Right kidney (tissue), 9 donors: ENCODE data around the gene PRPH.
A peak's percentile ranks its signal among the peaks of the same experiment; 100 is the strongest.
"Not testable (repeated sequence)": the region's sequence is repeated elsewhere in the genome, so short reads cannot be mapped to it uniquely, and the experiment has no call there.

Source experiments
- DNase-seq: peaks from one replicate; pipeline ENCODE4 v3.0.0-alpha.2; 2016
- long read RNA-seq, 8 donors: transcript quantifications; one replicate each; lab custom pipeline, GENCODE V29; 2026

Gene PRPH
- long read RNA-seq, donor 1: 0 reads
- long read RNA-seq, donor 2: 0 reads
- long read RNA-seq, donor 3: 0 reads
- long read RNA-seq, donor 4: 0 reads
- long read RNA-seq, donor 5: 0 reads
- long read RNA-seq, donor 6: 0 reads
- long read RNA-seq, donor 7: 0 reads
- long read RNA-seq, donor 8: 0 reads

DNA sequence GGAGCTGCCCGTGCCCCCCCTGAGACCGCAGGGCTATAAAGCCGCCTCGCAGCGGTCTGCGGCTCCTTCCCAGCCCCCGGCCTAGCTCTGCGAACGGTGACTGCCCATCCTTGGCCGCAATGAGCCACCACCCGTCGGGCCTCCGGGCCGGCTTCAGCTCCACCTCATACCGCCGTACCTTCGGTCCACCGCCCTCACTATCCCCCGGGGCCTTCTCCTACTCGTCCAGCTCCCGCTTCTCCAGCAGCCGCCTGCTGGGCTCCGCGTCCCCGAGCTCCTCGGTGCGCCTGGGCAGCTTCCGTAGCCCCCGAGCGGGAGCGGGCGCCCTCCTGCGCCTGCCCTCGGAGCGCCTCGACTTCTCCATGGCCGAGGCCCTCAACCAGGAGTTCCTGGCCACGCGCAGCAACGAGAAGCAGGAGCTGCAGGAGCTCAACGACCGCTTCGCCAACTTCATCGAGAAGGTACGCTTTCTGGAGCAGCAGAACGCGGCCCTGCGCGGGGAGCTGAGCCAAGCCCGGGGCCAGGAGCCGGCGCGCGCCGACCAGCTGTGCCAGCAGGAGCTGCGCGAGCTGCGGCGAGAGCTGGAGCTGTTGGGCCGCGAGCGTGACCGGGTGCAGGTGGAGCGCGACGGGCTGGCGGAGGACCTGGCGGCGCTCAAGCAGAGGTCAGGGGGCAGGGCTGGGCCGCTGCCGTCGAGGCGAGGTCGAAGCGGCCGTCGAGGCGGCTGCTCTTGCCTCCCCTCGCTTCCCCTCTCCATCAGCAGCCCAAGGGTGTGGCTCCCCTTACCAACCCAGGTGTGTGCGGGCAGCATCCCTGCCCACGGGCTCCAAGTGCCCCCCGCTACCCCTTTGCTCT lies at the start of gene PRPH:
Gene PRPH (plus strand): TSS at position 66 of the 855 bp plus-strand sequence. CDS start 54 bp downstream, at position 120.
- DNase-seq: peak; percentile 70

GRCh38 chr12:49251357-49251756 lies 43.6 kb upstream of the PRPH start:
- no peak for DNase-seq

DNA sequence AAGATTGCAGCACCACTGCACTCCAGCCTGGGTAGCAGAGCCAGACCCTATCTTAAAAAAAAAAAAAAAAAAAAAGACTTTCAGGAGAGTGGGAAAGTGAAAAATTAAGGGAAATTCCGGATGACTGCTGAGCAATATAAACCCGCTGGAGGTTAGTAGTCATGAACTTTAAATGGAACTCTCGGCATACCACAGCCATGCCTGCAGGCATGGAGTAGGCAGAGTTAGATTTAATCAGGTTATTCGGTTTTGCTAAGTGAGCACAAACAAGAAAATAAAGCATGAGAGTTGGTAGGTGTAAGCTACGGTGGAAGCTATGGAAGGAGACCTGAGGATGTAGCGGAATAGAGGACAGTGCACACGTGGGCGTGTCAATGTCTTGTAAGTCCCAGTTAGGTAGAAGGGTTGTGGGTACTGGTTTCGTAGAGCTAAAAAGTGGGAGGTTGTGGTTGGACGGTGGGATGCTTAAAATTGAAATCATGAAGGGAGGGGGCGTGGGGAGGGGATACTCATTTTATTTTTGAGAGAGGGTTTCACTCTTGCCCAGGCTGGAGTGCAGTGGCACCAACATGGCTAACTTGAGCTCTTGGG lies 41.8 kb upstream of the PRPH start:
- no peak for DNase-seq

GRCh38 chr12:49255456-49255855 lies 39.5 kb upstream of the PRPH start:
- DNase-seq: not testable (repeated sequence)

- DNase-seq: no peak
These were observed 38.9 kb upstream of the PRPH start for GRCh38 chr12:49255857-49256637.

GRCh38 chr12:49257508-49258184 lies 37.3 kb upstream of the PRPH start:
- DNase-seq: not testable (repeated sequence)

- no peak for DNase-seq
These were observed 35.5 kb upstream of the PRPH start for GRCh38 chr12:49259452-49259851.

DNA sequence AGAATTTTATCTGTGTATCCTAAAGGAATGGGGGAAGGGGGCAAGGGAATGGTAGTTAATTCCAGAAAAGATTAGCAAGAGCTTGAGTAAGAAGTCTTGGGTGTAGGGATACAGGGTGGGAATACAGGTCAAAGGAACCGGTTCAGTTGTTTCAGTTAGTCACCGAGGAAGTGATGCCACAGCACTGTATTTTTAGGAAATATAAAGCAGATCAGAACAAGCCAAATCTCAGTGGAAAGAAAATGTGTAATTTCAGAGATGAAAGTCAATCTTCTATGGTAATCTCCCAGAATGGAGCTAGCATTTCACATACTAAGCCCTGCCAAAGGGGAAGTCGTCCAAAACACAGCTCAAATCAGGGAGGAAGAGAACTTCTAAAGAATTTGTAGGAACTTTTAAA lies 34.8 kb upstream of the PRPH start:
- no peak for DNase-seq

DNA sequence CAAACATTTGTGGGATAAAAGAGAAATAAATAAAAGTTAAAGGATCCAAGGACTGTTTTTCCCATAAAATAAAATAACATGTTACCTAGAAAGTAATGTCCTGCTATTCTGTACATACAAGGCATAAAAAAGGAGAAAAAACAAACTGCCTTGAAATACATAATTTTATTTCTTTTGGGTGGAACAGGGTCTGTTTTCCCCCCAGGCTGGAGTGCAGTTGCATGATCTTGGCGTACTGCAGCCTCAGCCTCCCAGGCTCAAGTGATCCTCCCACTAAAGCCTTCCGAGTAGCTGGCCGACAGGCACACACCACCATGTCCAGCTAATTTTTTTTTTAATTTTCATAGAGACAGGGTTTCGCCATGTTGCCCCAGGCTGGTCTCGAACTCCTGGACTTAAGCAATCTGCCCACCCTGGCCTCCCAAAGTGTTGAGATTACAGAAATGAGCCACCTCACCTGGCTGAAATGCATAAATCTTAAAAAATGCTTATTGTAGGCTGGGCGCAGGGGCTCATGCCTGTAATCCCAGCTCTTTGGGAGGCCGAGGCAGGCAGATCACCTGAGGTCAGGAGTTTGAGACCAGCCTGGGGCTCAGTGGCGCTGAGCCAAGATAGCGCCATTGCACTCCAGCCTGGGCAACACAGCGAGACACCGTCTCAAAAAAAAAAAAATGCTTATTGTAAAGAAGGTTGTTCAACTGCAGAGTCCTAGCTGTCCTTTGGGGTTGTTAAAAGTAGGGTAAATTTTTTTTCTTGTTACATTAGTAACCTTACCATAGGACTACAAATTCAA lies 34.2 kb upstream of the PRPH start:
- DNase-seq: no peak

GRCh38 chr12:49261721-49262120 lies 33.2 kb upstream of the PRPH start:
- DNase-seq: no peak

DNA sequence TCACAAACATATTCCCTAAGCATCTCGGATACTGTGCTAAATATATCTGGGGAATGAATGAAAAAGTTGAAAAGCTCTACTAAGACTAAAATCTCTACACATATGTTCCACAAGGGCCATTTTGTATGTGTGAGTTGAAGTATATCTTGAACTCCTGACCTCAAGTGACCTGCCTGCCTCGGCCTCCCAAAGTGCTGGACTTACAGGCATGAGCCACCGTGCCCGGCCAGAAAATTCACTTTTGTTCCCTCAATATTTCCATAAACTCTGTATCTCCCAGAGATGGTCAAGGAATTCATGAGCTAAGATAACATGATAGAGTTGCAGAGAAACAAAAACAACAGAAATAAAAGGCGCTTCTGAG lies 31.6 kb upstream of the PRPH start:
- DNase-seq: no peak

- DNase-seq: peak; percentile 87
These were observed 30.5 kb upstream of the PRPH start for GRCh38 chr12:49264466-49264872.

DNA sequence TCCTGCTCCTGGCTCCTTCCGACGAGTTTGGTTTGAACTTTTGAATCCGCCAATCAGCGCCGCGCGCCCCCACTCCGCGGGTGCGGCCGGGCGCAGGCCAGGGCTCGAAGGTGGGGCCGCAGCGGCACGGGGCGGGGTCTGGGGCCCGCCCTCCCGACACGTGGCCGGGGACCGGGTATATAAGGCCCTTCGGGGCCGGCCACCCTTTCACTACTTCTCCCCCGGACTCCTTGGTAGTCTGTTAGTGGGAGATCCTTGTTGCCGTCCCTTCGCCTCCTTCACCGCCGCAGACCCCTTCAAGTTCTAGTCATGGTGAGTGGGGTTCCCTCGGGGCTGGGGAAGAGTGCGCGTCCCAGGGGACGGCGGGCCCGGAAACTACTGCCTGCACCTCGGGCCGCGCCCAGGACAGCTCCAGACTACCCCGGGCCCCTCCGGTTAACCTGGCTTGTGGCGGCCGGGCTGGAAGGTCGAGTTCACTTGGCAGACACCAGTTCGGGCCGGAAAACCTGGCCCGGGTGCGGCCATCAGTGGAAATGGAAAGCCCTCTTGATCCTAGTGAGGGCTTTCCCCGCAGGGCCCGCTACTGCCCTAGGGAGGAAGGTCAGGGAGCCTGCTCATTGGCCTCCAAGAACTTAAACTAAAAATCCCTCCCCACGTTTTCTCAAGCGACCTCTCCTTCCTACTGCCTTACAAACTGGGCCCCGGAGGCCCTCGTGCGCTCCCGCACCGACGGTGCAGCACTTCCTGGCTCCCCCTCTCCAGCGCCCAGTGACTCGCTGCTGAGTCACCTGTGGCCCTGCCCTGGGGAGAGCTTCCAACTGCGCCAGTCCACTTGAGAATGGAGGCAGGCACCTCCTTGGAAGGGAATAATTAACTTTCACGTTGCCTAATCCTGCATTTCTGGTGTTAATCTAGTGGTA lies 29.8 kb upstream of the PRPH start, which contains the start of gene TUBA1C:
Gene TUBA1C (plus strand): TSS at position 210 of the 920 bp plus-strand sequence. CDS start 100 bp downstream, at position 310.
- peak; percentile 89 for DNase-seq

DNA sequence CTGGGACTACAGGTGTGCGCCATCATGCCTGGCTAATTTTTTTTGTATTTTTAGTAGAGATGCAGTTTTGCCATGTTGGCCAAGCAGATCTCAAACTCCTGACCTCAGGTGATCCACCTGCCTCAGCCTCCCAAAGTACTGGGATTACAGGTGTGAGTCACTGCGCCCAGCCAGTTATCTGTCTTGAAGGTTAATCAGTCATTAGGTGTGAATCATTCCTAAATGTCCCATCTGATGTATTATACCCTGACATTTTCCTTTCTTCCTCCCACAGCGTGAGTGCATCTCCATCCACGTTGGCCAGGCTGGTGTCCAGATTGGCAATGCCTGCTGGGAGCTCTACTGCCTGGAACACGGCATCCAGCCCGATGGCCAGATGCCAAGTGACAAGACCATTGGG lies 25.8 kb upstream of the PRPH start:
- not testable (repeated sequence) for DNase-seq

GRCh38 chr12:49272790-49273725 lies 21.9 kb upstream of the PRPH start:
- no peak for DNase-seq

GRCh38 chr12:49273726-49274395 lies 21.1 kb upstream of the PRPH start:
- DNase-seq: no peak

GRCh38 chr12:49274396-49275069 lies 20.4 kb upstream of the PRPH start:
- DNase-seq: no peak
